ENCODE results near the gene ACAT2. TPM values are rescaled to one million over a fixed set of nuclear protein-coding genes. Genes with fewer than 3 reads are reported as not detected.
"Not testable (repeated sequence)": the region's sequence is repeated elsewhere in the genome, so short reads cannot be mapped to it uniquely, and the experiment has no call there.

Gene ACAT2
- 100 to 1,000 TPM in 1 of 2 donors, 10 to 100 TPM in 1; 78.9 to 113 TPM for total RNA-seq

DNA sequence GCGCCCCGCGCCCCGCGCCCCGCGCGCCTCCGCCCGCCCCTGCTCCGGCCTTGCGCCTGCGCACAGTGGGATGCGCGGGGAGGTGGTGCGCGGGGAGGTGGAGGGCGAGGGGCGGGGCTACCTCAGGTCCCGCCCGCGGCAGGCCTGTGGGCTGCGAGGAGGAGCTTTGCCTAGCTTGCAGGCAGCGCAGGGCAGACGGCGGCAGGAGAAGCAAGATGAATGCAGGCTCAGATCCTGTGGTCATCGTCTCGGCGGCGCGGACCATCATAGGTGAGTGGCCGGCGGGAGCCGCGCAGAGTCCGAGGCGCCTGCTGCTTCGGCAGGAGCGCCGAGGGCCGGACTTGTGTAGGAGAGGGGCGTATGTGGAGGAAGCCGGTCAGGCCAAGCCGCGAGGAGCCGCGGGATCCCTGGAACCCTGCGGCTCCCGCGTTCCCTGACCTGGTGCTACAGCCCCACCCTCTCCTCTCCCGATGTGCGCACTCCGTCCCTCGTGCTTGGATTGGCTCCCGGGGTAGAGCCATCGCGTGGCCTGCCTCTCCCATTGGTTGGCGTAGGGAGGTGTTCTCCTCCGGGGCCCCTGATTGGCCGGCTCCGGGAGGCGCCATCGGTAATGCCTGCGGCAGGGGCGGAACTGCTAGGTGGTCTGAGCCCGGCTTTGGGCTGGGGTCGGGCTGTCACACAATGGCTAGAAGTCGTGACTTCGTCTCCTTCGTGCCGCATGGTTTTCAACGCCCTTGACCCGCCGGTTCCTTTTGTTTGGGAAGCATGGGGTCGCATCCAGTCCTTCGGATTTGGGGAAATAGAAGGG lies at the start of gene ACAT2:
Gene ACAT2 (plus strand): TSS at position 173 of the 808 bp plus-strand sequence. CDS start 43 bp downstream, at position 216.
- H3K36me3 Mint-ChIP-seq: peaks cover 24 to 28% of the 10 kb centered on the region in 2 donors
- H3K27ac Mint-ChIP-seq: peak within 1 kb of the TSS; percentile 98 to 99
- ATAC-seq (peak; percentile 96), DNase-seq (ENCODE audit: low spot score in 2 of 2) (peak; percentile 92 to 96)
- H3K9me3 Mint-ChIP-seq: no peaks in the 10 kb centered on the region

GRCh38 chr6:159712389-159712788 lies 49.5 kb upstream of the ACAT2 start:
- not testable (repeated sequence) for H3K27ac Mint-ChIP-seq; DNase-seq (ENCODE audit: low spot score in 2 of 2); ATAC-seq; H3K9me3 Mint-ChIP-seq; H3K36me3 Mint-ChIP-seq

- Mint-ChIP-seq H3K36me3 (no peaks in the 10 kb centered on the region), H3K9me3 (no peaks in the 10 kb centered on the region), H3K27ac (no peak overlapping the region)
- DNase-seq (ENCODE audit: low spot score in 2 of 2): no peak
- no peak for ATAC-seq
These were observed 47.9 kb upstream of the ACAT2 start for GRCh38 chr6:159713984-159714383.

GRCh38 chr6:159714404-159714803 lies 47.4 kb upstream of the ACAT2 start:
- DNase-seq (ENCODE audit: low spot score in 2 of 2) (no peak), ATAC-seq (no peak)
- Mint-ChIP-seq H3K9me3 (no peaks in the 10 kb centered on the region), H3K27ac (no peak overlapping the region), H3K36me3 (no peaks in the 10 kb centered on the region)

DNA sequence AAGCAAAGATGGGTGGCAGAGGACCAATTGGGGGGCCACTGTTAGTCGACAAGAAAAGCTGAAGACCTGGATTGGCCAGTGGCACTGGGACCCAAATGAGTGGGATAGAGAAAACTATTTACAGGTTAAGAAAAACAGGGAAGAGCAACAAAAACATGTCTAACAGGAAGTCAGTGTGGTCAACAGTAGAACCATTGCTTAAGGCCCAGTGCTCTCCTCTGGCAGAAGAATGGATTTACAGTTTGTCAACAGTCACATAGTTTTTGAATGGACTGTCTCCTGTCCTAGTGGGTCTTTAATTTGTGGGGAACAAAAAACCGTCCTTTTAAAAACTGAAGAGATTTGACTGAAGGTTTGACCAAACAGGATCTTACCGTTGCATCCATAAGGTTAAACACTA lies 46.7 kb upstream of the ACAT2 start:
- ATAC-seq (no peak), DNase-seq (ENCODE audit: low spot score in 2 of 2) (no peak)
- H3K9me3 Mint-ChIP-seq: no peaks in the 10 kb centered on the region
- H3K36me3 Mint-ChIP-seq: no peaks in the 10 kb centered on the region
- no peak overlapping the region for H3K27ac Mint-ChIP-seq

GRCh38 chr6:159715605-159716004 lies 46.2 kb upstream of the ACAT2 start:
- no peak overlapping the region for H3K27ac Mint-ChIP-seq
- ATAC-seq: no peak

GRCh38 chr6:159716247-159717096 lies 45.4 kb upstream of the ACAT2 start:
- H3K36me3 Mint-ChIP-seq: no peaks in the 10 kb centered on the region
- peak overlapping the region in 1 of 2 donors; percentile 26 for H3K27ac Mint-ChIP-seq
- DNase-seq (ENCODE audit: low spot score in 2 of 2) (no peak), ATAC-seq (peak in 1 of 2 donors; percentile 50)
- no peaks in the 10 kb centered on the region for H3K9me3 Mint-ChIP-seq

More at GRCh38 chr6:159715605-159716004, 46.2 kb upstream of the ACAT2 start:
- no peak for DNase-seq (ENCODE audit: low spot score in 2 of 2)
- Mint-ChIP-seq H3K36me3 (no peaks in the 10 kb centered on the region), H3K9me3 (no peaks in the 10 kb centered on the region)

GRCh38 chr6:159718634-159719033 lies 43.2 kb upstream of the ACAT2 start:
- Mint-ChIP-seq H3K9me3 (peaks cover 0 to 5% of the 10 kb centered on the region in 2 donors), H3K36me3 (peaks cover 6 to 14% of the 10 kb centered on the region in 2 donors), H3K27ac (no peak overlapping the region)
- DNase-seq (ENCODE audit: low spot score in 2 of 2) (no peak), ATAC-seq (no peak)

DNA sequence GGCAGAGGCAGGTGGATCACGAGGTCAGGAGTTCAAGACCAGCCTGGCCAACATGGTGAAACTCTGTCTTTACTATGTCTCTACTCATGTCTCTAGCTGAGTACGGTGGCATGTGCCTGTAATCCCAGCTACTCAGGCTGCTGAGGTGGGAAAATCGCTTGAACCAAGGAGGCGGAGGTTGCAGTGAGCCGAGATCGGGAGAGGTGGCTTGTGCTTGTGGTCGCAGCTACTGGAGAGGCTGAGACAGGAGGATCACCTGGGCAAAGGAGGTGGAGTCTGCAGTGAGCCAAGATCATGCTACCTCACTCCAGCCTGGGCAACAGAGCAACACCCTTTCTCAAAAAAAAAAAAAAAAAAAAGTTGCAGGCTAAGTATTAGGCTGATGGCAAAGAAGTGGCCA lies 42.6 kb upstream of the ACAT2 start:
- no peak for ATAC-seq
- no peak for DNase-seq (ENCODE audit: low spot score in 2 of 2)
- peaks cover 0 to 5% of the 10 kb centered on the region in 2 donors for H3K9me3 Mint-ChIP-seq
- H3K36me3 Mint-ChIP-seq: peaks cover 6 to 20% of the 10 kb centered on the region in 2 donors
- no peak overlapping the region for H3K27ac Mint-ChIP-seq

- ATAC-seq (peak; percentile 56 to 76), DNase-seq (ENCODE audit: low spot score in 2 of 2) (peak in 1 of 2 donors; percentile 40)
- no peak overlapping the region for H3K27ac Mint-ChIP-seq
- H3K9me3 Mint-ChIP-seq: peaks cover 0 to 5% of the 10 kb centered on the region in 2 donors
- peaks cover 6 to 21% of the 10 kb centered on the region in 2 donors for H3K36me3 Mint-ChIP-seq
These were observed 41.1 kb upstream of the ACAT2 start for GRCh38 chr6:159720708-159721107.

GRCh38 chr6:159721981-159722380 lies 39.9 kb upstream of the ACAT2 start:
- not testable (repeated sequence) for H3K9me3 Mint-ChIP-seq; DNase-seq (ENCODE audit: low spot score in 2 of 2); H3K27ac Mint-ChIP-seq; ATAC-seq
- H3K36me3 Mint-ChIP-seq: peaks cover 18 to 30% of the 10 kb centered on the region in 2 donors

GRCh38 chr6:159722655-159723054 lies 39.2 kb upstream of the ACAT2 start:
- ATAC-seq (no peak), DNase-seq (ENCODE audit: low spot score in 2 of 2) (no peak)
- Mint-ChIP-seq H3K36me3 (peaks cover 20 to 30% of the 10 kb centered on the region in 2 donors), H3K27ac (no peak overlapping the region), H3K9me3 (peaks cover 0 to 5% of the 10 kb centered on the region in 2 donors)

DNA sequence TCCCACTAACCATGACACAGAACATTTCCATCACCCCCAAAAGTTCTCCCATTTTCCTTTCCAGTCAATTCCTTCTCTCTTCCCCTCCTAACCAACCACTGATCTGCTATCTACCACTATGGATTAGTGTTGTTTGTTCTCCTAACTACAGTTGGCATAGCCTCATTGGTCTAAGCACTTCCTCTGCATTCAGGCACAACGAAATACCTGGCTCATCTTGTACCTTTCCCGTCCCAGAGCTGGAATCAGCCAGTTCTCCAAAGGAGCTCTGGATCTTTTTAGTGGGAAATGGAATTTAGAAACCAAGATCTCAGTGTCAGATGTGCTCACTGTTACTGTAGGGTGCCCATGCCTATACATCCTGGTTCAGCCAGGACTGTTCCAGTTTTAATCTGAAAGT lies 38.6 kb upstream of the ACAT2 start:
- ATAC-seq (no peak), DNase-seq (ENCODE audit: low spot score in 2 of 2) (no peak)
- peaks cover 24 to 34% of the 10 kb centered on the region in 2 donors for H3K36me3 Mint-ChIP-seq
- H3K27ac Mint-ChIP-seq: no peak overlapping the region
- H3K9me3 Mint-ChIP-seq: peaks cover 0 to 5% of the 10 kb centered on the region in 2 donors

- H3K36me3 Mint-ChIP-seq: peaks cover 34 to 49% of the 10 kb centered on the region in 2 donors
These were observed 37.1 kb upstream of the ACAT2 start for GRCh38 chr6:159724778-159725177.

DNA sequence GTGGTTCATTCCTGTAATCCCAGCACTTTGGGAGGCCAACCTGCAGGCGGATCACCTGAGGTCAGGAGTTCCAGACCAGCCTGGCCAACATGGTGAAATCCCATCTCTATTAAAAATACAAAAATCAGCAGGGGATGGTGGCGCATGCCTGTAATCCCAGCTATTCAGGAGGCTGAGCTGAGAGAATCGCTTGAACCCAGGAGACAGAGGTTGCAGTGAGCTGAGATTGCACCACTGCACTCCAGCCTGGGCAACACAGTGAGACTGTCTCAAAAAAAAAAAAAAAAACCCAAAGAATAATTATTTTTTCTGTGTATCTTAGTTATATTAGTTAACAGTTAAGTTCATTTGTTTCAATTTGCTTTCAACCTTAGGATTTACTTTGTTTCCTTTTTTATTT lies 36.6 kb upstream of the ACAT2 start:
- Mint-ChIP-seq H3K27ac (peak overlapping the region in 1 of 2 donors; percentile 37), H3K36me3 (peaks cover 34 to 51% of the 10 kb centered on the region in 2 donors)
- ATAC-seq; DNase-seq (ENCODE audit: low spot score in 2 of 2); H3K9me3 Mint-ChIP-seq: not testable (repeated sequence)

More at GRCh38 chr6:159724778-159725177, 37.1 kb upstream of the ACAT2 start:
- H3K9me3 Mint-ChIP-seq: peaks cover 0 to 5% of the 10 kb centered on the region in 2 donors
- no peak for DNase-seq (ENCODE audit: low spot score in 2 of 2)
- ATAC-seq: no peak
- peak overlapping the region in 1 of 2 donors; percentile 37 for H3K27ac Mint-ChIP-seq

- H3K36me3 Mint-ChIP-seq: peaks cover 34 to 63% of the 10 kb centered on the region in 2 donors
- peak overlapping the region; percentile 98 for H3K27ac Mint-ChIP-seq
- ATAC-seq (no peak), DNase-seq (ENCODE audit: low spot score in 2 of 2) (no peak)
- H3K9me3 Mint-ChIP-seq: peaks cover 0 to 5% of the 10 kb centered on the region in 2 donors
These were observed 35.5 kb upstream of the ACAT2 start for GRCh38 chr6:159726255-159726917.
